NCI-H2196 (cell line): ENCODE data around the gene GGT6.
A peak's percentile ranks its signal among the peaks of the same experiment; 100 is the strongest.

Experiments used
- DNase-seq: peaks from one replicate; lab custom pipeline; 2025; ENCODE audit not compliant: unreplicated experiment; lab: John Stamatoyannopoulos, UW

Gene GGT6

GRCh38 chr17:4554441-4554996 lies 5.9 kb downstream of the GGT6 start:
- DNase-seq: no peak

- no peak for DNase-seq
Measured at GRCh38 chr17:4553669-4554068, 6.7 kb downstream of the GGT6 start.

DNA sequence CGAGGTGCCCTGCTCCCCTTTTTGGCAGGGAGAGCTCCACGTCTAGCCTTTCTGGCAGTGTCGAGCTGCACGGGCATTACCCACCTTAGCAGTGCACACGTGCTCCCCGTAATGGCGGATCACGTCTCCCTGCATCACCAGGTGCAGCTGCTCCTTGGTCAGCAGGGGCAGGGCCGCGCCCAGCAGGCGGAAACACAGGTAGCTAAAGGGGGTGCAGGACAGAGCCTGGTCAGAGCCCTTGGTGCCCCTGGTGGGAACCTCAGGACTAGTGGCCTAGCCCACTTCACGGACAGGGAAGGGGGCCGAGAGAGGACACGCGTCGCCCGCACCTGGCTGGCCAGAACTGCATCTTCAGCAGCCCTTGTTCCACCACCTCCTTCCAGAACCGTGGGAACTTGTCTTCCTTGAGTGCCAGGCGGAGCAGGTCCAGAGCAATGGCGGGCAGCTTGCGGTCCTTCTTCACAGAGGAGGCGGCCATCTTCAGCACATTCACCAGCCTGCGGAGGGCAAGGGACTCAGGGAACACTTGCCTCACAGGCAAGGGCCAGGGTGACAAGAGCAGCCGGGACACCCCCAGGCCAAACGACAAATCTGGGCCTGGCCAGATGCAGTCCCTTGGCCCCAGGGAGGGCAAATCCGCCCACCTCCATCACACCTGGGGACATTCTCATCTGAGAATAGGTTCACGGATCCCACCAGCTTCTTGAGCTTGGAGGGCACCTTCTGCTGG lies 8.4 kb downstream of the GGT6 start:
- no peak for DNase-seq

DNA sequence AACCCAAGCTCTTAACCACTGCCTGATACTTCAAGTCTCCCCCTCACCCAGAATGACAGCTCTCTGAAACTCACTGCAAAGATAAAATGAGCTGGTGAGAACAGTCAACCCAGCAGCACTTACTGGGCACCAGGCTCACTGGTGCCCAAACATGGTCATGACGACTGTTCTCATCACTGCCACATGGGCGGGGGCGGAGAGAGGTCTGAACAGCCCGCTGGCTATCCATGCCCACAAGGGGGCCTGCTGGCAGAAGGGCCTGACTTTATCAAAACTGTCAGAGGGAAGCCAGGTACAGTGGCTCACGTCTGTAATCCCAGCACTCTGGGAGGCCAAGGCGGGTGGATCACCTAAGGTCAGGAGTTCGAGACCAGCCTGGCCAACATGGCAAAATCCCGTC lies 9.2 kb downstream of the GGT6 start:
- no peak for DNase-seq

GRCh38 chr17:4550534-4551039 lies 9.8 kb downstream of the GGT6 start:
- no peak for DNase-seq

GRCh38 chr17:4549781-4550533 lies 10.4 kb downstream of the GGT6 start:
- DNase-seq: no peak

DNA sequence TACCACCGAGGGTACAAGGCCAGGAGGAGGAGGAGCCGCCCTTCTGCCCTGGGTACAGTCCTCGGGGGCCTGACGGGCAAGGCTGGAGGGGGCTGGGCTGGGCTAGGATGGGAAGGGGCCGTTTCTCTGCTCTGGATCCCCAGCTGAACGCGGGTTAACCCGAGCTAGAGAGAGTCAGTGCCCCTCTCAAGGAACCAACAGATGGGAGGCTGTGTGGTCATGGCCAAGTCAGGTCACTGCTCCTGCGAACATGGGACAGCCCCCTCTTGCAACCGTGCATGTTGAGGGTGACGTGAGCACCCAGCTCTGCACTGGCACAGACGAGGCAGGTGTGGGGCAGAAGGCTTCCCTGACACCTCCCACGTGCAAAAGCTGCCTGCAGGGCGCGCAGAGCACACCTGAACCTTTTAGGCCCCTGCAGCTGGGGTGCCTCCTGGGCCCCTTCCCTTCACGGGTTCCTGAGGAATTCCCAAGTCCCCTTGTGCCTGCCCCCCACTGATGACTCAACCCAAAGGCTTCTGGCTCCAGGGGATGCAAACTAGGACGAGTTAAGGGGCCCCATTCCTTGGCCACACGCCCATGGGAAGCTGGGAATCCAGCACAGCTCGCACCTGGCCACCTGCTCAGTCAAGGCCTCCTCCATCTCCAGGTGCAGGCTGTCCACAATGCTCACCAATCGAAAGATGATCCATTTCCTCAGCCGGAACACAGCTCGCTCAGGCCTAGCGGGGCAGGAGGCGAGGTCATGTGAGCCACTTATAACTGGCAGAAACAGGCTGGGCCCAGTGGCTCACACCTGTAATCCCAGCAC lies 11.5 kb downstream of the GGT6 start:
- peak; percentile 54 for DNase-seq

DNA sequence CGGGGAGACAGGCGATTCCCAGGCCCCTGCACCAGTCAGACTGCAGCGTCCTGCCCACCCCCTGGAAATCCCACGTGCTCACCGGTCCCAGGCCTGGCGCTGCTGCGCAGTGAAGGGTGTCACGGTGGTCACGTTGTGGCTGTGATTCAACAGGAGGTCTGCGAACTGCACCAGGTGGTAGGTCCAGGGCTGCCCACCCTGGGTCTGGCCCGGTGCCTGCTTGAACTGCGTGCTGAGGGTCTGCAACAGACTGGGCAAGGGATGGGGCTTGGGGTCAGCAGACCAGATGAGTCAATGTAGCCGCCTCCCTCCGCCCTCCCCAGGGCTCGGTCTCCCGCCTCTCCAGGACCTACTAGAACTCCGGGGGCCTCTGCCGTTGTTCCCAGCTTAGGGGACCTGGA lies 12.3 kb downstream of the GGT6 start:
- DNase-seq: no peak

DNA sequence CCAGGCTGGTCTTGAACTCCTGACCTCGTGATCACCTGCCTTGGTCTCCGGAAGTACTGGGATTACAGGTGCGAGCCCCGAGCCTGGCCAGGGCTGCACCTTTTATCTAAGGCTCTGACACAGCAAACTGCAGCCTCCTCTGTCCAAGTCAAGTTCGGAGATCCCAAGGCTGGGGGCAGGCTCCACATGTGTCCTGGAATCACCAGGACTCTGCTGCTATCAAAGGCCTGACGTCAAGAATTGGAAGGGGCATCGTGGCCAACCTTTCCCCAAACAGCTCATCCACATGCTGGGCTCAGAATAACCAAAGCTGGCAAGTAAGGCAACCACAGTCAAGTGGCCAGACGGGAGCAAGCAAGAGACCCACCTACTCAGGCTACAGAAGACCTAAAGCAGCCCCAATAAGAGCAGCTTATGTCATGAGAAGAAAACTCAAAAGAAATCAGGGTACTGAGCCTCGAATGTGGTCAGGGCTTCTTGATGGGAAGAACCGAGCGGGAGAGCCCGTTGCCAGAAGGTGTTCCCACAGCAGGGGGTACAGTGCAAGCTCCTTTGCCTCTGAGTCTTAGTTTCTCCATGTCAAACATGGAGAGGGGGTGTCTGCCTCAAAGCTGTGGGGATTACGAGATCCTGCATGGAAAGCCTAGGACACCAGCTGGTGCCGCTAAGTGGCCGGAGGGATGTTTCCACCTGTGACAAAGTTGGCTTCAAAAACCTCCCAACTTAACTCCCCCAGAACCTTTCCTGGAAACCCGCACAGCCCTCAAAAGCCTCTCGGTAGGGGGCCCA lies 13.1 kb downstream of the GGT6 start:
- DNase-seq: no peak

- no peak for DNase-seq
Measured at GRCh38 chr17:4545217-4545951, 15.0 kb downstream of the GGT6 start.

DNA sequence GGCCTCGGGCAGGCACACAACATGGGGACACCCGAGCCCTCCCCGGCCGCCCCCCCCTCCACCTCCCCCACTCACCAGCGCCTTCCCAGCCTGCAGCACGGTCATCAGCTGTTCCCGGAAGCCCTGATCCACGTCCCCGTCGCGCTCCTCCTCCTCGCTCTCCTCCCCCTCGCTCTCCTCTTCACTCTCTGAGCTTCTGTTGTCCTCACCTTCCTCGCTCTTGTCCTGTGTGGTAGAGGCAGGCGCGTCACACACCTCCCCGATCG lies 15.5 kb downstream of the GGT6 start:
- no peak for DNase-seq

GRCh38 chr17:4544135-4544950 lies 16.0 kb downstream of the GGT6 start:
- DNase-seq: no peak

GRCh38 chr17:4543557-4544026 lies 16.8 kb downstream of the GGT6 start:
- no peak for DNase-seq

DNA sequence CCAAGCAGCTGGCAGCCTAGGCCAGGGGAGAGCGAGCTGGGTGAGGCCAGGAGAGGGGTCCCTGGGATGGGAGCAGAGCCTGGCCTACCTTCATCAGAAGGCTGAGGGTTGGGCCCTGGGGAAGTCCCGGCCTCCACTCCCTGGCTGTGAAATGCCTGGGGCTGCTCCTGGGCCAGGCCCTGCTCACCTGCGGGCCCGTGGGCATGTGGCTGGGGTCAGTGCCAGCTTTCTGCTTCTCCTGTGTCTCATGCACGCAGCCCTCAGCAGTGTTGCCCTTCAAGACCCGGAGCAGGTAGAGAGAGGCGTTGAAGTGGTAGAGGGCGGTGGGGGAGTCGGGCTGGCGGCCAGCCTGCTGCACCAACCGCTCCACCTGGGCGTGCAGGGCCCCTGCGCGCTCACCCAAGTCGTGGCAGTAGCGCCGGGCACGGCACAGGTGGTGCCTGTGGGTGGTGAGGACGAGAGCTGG lies 17.6 kb downstream of the GGT6 start:
- DNase-seq: no peak

DNA sequence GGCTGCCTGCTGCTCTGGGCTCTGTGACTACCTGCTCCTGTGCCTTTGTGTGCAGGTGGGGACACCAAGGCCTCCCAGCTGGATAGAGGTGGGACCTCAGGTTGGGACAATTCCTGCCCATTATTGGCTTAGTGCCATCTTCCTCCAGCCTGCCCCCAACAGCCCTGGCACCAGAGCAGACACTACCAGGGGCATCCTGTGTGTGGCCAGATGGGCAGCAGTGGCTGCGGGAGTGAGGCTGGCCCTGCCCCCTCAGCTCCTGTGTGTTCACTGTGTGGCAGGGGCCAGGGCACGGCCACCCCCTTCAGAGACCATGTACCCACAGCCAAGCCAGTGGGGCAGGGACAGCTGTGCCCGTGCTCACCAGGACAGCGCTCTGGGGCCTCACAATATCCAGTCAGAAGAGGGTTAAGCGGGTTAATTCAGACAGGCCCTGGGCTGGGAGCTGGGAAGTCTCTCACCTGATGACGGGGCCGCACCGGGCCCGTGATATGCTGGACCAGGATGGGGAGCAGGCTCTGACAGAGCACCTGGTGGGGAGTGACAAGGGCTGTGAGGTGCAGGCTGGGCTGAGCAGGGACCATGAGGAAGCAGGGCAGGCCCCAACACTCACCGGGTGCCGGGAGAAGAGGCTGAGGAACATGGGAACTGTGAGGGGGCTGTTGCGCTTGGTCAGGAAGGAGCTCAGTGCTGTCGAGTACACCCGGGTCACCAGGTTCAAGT lies 18.2 kb downstream of the GGT6 start:
- no peak for DNase-seq

- no peak for DNase-seq
Measured at GRCh38 chr17:4541328-4542002, 18.9 kb downstream of the GGT6 start.

DNA sequence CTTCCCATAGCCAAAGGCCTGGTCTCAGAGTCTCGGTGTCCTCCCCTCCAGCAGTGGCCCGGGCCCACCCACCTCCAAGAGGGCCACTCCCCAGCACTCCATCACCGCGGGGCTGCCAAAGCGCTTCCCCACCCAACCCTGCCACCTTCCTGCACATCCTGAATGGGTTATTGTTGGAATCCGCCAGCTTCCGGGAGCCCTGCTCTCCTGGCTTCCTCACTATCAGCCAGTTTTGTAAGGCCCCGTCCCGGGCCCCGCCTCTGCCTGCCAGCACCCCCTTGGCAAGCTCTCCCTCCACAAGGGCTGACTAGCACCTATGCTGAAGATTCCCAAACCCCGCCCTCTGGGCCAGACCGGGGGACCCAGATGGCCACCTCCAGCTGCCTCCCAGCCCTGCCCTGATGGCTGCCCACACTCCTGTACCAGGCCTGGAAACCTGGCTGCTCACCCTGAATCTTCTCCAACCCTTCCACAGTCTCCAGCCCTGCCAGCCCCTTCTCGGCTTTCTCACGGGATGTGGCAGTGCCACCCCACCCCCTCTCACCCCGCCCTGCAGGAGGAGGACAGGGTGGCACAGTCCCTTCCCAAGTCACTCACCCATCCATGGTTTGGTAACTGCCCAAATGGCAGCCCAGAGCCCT lies 19.6 kb downstream of the GGT6 start:
- no peak for DNase-seq
